ENCODE results near the gene ZP1.

ZP1 gene

DNA sequence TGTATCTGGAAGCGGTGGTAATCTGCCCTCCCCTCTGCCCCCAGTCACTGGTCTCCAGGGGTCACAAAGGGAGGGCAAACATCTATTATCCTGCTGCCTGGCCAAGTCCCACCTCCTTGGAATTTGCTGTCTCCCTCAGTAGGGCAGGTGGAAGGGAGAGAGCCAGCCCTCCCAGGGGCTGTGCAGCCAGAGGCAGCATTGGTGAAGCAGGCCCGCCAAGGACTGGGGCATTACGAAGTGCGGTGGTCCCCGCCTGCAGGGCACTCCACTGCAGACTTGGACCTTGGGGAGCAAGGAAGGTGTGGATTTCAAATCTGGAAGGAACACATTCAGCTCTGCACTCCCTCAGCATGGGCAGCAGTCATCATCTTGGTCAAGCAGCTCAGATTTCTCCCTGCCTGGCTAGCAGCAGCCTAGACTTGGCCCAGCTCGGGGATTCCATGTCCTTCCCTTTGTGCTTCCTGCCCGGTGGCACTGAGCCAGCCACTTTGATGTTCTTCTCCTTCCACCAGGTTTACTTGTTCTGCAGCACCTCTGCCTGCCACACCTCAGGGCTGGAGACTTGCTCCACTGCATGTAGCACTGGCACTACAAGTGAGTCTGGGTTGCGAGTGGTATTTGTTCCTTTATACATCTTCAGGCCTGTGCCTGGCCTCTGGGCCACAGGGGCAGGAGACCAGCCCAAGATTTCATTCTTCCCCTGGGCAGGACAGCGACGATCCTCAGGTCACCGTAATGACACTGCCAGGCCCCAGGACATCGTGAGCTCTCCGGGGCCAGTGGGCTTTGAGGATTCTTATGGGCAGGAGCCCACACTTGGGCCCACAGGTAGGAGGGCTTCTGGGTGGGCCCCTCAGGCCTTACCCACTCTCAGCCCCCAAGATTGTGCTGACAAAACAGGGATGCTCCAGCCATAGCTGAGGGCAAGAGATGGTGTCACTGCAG lies 7.4 kb downstream of the ZP1 start:
- no peak overlapping the region for H3K9ac ChIP-seq (ENCODE audit: low read length)
- H3K4me3 ChIP-seq (ENCODE audit: low read length), result no peak overlapping the region
- no peaks in the 10 kb centered on the region for H3K27me3 ChIP-seq (replicated peaks; ENCODE audit: control insufficient read depth, insufficient read depth, low read length)
- peaks cover 27% of the 10 kb centered on the region for H3K4me1 ChIP-seq (ENCODE audit: control insufficient read depth, insufficient read depth, low read length)
- no peaks in the 10 kb centered on the region for H3K9me3 ChIP-seq (ENCODE audit: control insufficient read depth, low read length)
- H3K36me3 ChIP-seq (ENCODE audit: control insufficient read depth, insufficient read depth, low read length, severe bottlenecking), result no peaks in the 10 kb centered on the region
- no peak for DNase-seq (ENCODE audit: low read depth)

DNA sequence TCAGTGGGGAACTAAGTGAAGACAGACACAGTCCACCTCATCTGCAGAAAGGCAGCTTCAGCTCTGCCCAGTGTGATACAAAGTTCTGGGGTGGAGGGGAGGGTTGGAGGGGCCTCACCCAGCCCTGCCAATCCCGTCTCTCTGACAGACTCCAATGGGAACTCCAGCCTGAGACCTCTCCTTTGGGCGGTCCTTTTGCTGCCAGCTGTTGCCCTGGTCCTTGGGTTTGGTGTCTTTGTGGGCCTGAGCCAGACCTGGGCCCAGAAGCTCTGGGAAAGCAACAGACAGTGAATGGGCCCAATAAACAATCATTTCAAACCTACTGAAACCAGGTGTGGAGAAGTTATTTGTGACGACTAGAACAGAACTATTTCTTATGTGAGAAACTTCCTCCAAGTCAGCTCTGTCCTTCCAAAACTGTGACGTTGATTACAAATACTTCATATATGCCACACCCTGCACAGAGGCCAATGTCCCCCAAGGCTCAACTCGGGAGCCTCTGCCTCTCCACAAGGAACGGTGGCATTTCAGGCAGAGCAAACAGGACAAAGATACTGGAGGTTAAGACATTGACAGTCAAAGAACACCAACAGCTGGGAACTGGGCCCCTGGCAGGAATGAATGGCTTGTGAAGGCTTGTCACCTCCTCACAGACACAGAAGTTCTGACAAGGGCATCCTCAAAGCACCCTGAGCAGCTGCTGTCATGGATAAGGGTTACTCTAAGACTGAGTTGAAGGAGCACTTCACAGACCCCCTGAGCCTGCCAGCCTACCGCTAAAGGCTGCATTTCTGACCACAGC lies 8.2 kb downstream of the ZP1 start:
- Histone ChIP-seq H3K36me3 (ENCODE audit: control insufficient read depth, insufficient read depth, low read length, severe bottlenecking) (peaks cover 3% of the 10 kb centered on the region), H3K27me3 (replicated peaks; ENCODE audit: control insufficient read depth, insufficient read depth, low read length) (no peaks in the 10 kb centered on the region), H3K4me1 (ENCODE audit: control insufficient read depth, insufficient read depth, low read length) (peaks cover 27% of the 10 kb centered on the region), H3K4me3 (ENCODE audit: low read length) (no peak overlapping the region), H3K9ac (ENCODE audit: low read length) (no peak overlapping the region), H3K9me3 (ENCODE audit: control insufficient read depth, low read length) (no peaks in the 10 kb centered on the region)
- DNase-seq (ENCODE audit: low read depth), result no peak

DNA sequence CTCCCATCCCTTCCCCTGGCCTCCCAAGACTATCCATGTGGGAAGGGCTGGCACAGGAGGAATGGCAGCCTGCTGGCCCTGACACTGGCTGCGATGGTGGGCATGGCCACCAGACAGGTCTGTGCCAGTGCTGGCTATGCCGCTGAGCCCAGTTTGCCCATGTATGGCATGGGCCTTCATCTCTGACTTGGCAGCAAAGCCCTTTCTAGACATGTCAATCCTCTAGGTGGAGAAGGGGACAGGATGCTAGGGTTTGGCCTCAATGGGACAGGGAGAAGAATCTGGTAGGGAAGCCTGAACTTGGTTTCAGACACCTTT lies 8.8 kb downstream of the ZP1 start:
- no peak overlapping the region for H3K9ac ChIP-seq (ENCODE audit: low read length)
- no peaks in the 10 kb centered on the region for H3K27me3 ChIP-seq (replicated peaks; ENCODE audit: control insufficient read depth, insufficient read depth, low read length)
- H3K36me3 ChIP-seq (ENCODE audit: control insufficient read depth, insufficient read depth, low read length, severe bottlenecking), result peaks cover 3% of the 10 kb centered on the region
- H3K9me3 ChIP-seq (ENCODE audit: control insufficient read depth, low read length), result no peaks in the 10 kb centered on the region
- DNase-seq (ENCODE audit: low read depth), result no peak
- H3K4me3 ChIP-seq (ENCODE audit: low read length), result no peak overlapping the region
- H3K4me1 ChIP-seq (ENCODE audit: control insufficient read depth, insufficient read depth, low read length), result peaks cover 24% of the 10 kb centered on the region

DNA sequence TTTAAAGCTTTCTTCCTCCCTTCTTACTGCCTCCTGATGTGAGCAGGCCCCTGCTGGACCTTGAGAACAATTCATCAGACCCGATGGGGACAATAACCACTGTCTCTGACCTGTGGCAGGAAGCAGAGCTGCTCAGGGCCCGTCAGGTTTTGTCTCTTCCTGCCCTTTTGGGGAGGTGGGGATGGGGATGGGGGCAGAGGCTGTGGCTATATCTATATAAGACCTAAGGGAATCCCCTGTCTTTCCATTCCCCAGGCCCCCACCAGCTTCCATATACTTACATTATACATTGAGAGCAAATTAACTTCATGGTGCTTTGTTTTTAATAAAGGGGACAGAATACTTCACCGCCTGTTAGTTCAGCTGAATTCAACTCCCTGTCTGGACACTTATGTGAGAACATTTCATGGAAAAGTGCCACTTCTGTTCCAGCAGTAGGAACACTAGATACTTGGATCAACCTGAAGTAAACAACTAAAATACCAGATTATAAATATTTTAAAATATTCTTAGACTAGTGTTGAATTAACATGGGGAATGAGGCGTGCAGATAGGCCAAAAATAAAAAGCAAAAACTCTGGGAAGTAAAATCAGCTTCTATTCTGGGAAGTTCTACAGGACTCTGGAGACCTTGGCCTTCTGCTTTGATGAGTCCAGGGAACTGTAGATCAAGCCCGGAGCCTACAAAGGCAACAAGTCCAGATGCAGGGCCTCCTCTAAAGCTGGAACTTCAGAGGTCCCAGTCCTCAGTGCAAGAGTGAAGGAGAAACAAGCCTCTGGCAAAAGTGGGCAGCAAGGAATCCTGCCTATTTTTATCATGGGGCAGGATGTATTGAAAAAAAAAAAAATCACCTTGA lies 11.1 kb downstream of the ZP1 start:
- DNase-seq (ENCODE audit: low read depth), result no peak

GRCh38 chr11:60879104-60879503 lies 11.8 kb downstream of the ZP1 start:
- Histone ChIP-seq H3K4me3 (ENCODE audit: low read length) (no peak overlapping the region), H3K27me3 (replicated peaks; ENCODE audit: control insufficient read depth, insufficient read depth, low read length) (no peaks in the 10 kb centered on the region), H3K36me3 (ENCODE audit: control insufficient read depth, insufficient read depth, low read length, severe bottlenecking) (peaks cover 3% of the 10 kb centered on the region), H3K4me1 (ENCODE audit: control insufficient read depth, insufficient read depth, low read length) (no peaks in the 10 kb centered on the region), H3K9ac (ENCODE audit: low read length) (no peak overlapping the region), H3K9me3 (ENCODE audit: control insufficient read depth, low read length) (no peaks in the 10 kb centered on the region)
- no peak for DNase-seq (ENCODE audit: low read depth)

More for the DNA sequence above, 11.1 kb downstream of the ZP1 start:
- no peaks in the 10 kb centered on the region for H3K27me3 ChIP-seq (replicated peaks; ENCODE audit: control insufficient read depth, insufficient read depth, low read length)
- no peak overlapping the region for H3K9ac ChIP-seq (ENCODE audit: low read length)
- H3K4me1 ChIP-seq (ENCODE audit: control insufficient read depth, insufficient read depth, low read length), result peaks cover under 1% of the 10 kb centered on the region
- H3K4me3 ChIP-seq (ENCODE audit: low read length), result no peak overlapping the region
- H3K36me3 ChIP-seq (ENCODE audit: control insufficient read depth, insufficient read depth, low read length, severe bottlenecking), result peaks cover 3% of the 10 kb centered on the region
- H3K9me3 ChIP-seq (ENCODE audit: control insufficient read depth, low read length), result no peaks in the 10 kb centered on the region

DNA sequence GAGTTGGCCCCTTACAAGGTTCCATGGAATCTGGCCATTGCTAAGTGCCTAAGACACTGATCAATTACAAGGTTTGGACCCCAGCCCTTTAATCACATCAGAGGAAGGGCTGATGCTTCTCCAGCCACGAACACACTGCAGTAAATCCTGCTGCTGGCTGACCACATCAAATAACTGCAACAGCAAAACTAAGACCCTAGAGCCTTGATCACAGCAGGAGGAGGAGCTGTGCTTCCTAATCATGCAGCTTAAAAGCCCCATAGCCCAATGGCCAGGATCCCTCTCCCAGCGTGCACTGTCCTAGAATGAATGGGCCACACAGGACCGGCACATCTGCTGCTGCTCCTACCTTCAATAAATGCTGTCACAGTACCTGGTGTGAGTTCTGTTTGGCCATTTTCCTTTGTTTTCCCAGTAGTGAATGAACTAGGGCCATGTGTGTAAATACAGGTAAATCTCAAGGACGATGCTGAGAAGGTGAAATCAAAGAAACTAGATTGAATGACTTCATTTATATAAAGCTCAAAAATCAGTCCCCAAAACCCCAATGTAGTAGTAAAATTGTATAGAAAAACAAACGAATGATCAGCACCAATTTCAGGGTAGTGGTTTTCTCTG lies 12.7 kb downstream of the ZP1 start:
- Histone ChIP-seq H3K27me3 (replicated peaks; ENCODE audit: control insufficient read depth, insufficient read depth, low read length) (no peaks in the 10 kb centered on the region), H3K4me1 (ENCODE audit: control insufficient read depth, insufficient read depth, low read length) (no peaks in the 10 kb centered on the region), H3K4me3 (ENCODE audit: low read length) (no peak overlapping the region), H3K9me3 (ENCODE audit: control insufficient read depth, low read length) (no peaks in the 10 kb centered on the region), H3K9ac (ENCODE audit: low read length) (no peak overlapping the region), H3K36me3 (ENCODE audit: control insufficient read depth, insufficient read depth, low read length, severe bottlenecking) (peaks cover 3% of the 10 kb centered on the region)
- no peak for DNase-seq (ENCODE audit: low read depth)

DNA sequence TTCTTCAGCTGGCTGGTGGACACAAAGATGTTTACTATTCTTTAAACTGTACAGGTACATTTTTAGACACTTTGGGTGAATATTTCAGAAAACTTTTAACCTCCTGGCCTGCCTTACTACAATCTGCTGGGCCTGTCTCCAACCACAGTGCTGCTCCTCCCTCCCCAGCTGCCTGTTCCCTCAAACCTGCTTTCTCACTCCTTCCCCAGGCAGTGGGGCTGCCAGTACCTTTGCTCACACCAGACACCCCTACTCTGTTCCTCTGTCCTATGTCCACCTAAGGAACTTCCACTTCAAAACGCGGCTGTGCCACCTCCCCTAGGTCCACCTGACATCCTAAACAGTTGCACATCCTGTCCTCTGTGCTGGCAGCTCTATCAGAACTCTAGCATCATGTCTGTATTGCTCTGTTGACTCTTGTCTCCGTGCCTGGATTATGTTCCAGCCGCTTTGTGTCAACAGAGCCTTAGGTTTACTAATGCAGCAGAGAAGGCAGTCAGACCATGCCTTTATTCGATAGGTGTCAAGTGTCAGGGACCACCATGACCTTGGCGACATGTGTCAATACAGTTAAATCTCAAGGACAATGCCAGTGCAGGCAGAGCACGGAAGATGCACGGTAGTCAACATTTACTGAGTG lies 13.4 kb downstream of the ZP1 start:
- no peaks in the 10 kb centered on the region for H3K27me3 ChIP-seq (replicated peaks; ENCODE audit: control insufficient read depth, insufficient read depth, low read length)
- H3K36me3 ChIP-seq (ENCODE audit: control insufficient read depth, insufficient read depth, low read length, severe bottlenecking), result peaks cover 3% of the 10 kb centered on the region
- no peak overlapping the region for H3K9ac ChIP-seq (ENCODE audit: low read length)
- no peaks in the 10 kb centered on the region for H3K9me3 ChIP-seq (ENCODE audit: control insufficient read depth, low read length)
- no peak for DNase-seq (ENCODE audit: low read depth)
- H3K4me3 ChIP-seq (ENCODE audit: low read length), result no peak overlapping the region
- H3K4me1 ChIP-seq (ENCODE audit: control insufficient read depth, insufficient read depth, low read length), result no peaks in the 10 kb centered on the region

DNA sequence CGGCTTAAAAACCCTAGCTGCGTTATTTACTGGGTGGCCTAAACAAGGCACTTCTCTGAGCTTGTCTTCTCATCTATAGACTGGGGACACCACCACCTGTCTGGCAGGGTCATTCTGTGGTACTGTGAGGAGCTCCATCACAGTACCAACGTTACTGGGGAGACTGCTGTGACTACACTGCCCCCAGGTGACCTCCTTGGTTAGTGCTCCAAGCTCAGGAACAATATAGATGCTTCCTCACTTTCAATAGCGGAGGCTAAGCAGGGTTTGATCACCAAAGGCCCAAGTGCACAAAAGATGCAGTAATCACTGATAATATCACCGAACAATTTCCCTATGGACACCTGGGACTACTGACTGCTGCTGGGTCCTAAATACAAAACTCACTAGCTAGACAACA lies 20.2 kb downstream of the ZP1 start:
- Histone ChIP-seq H3K4me1 (ENCODE audit: control insufficient read depth, insufficient read depth, low read length) (no peaks in the 10 kb centered on the region), H3K27me3 (replicated peaks; ENCODE audit: control insufficient read depth, insufficient read depth, low read length) (no peaks in the 10 kb centered on the region), H3K9me3 (ENCODE audit: control insufficient read depth, low read length) (no peaks in the 10 kb centered on the region), H3K9ac (ENCODE audit: low read length) (no peak overlapping the region), H3K36me3 (ENCODE audit: control insufficient read depth, insufficient read depth, low read length, severe bottlenecking) (peaks cover 11% of the 10 kb centered on the region), H3K4me3 (ENCODE audit: low read length) (no peak overlapping the region)
- peak; percentile 53 for DNase-seq (ENCODE audit: low read depth)

GRCh38 chr11:60889869-60890311 lies 22.5 kb downstream of the ZP1 start:
- no peaks in the 10 kb centered on the region for H3K27me3 ChIP-seq (replicated peaks; ENCODE audit: control insufficient read depth, insufficient read depth, low read length)
- peaks cover 29% of the 10 kb centered on the region for H3K36me3 ChIP-seq (ENCODE audit: control insufficient read depth, insufficient read depth, low read length, severe bottlenecking)
- H3K9me3 ChIP-seq (ENCODE audit: control insufficient read depth, low read length), result no peaks in the 10 kb centered on the region
- H3K4me1 ChIP-seq (ENCODE audit: control insufficient read depth, insufficient read depth, low read length), result no peaks in the 10 kb centered on the region
- DNase-seq (ENCODE audit: low read depth), result no peak
- H3K9ac ChIP-seq (ENCODE audit: low read length), result no peak overlapping the region
- H3K4me3 ChIP-seq (ENCODE audit: low read length), result no peak overlapping the region

DNA sequence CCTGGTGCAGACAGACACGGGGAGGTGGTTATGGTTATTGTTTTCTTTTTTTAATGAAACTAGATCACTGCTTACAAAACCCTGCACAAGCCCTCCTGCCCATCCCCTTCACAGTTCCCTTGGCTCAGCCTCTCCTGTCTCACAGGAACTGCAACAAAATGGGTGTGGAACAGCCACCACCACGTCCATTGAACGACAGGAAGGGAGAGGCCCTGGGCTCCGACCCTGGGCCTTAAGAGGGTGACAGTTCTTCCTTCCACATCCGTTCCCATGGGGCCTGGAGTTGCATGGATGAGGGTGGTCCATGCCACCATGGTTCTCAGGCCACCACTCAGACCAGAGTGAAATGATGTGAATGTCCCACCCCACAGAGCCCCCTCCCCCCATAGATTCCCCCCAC lies 23.4 kb downstream of the ZP1 start:
- Histone ChIP-seq H3K9ac (ENCODE audit: low read length) (no peak overlapping the region), H3K4me3 (ENCODE audit: low read length) (no peak overlapping the region), H3K4me1 (ENCODE audit: control insufficient read depth, insufficient read depth, low read length) (no peaks in the 10 kb centered on the region), H3K27me3 (replicated peaks; ENCODE audit: control insufficient read depth, insufficient read depth, low read length) (no peaks in the 10 kb centered on the region), H3K36me3 (ENCODE audit: control insufficient read depth, insufficient read depth, low read length, severe bottlenecking) (peaks cover 37% of the 10 kb centered on the region), H3K9me3 (ENCODE audit: control insufficient read depth, low read length) (no peaks in the 10 kb centered on the region)
- no peak for DNase-seq (ENCODE audit: low read depth)
